HEK293 (cell line): ENCODE measurements around the gene CPLX1.

Experiments
- ZBTB17 ChIP-seq: fragments of 450-650 bp; formaldehyde crosslinking; IDR thresholded peaks from 2 replicates; pipeline ENCODE4 v1.5.1; 2016; ENCODE audit warnings: missing biosample characterization, missing genetic modification characterization
- ZBTB20 ChIP-seq: fragments of 450-650 bp; formaldehyde crosslinking; IDR thresholded peaks from 2 replicates; pipeline ENCODE4 v1.5.1; 2016; ENCODE audit warnings: missing biosample characterization, missing genetic modification characterization
- ZNF121 ChIP-seq: fragments of 450-650 bp; formaldehyde crosslinking; IDR thresholded peaks from 2 replicates; pipeline ENCODE4 v1.5.1; 2016; ENCODE audit warnings: missing biosample characterization, missing genetic modification characterization
- ZNF23 ChIP-seq: fragments of 450-650 bp; formaldehyde crosslinking; IDR thresholded peaks from 2 replicates; pipeline ENCODE4 v1.5.1; 2016; ENCODE audit warnings: missing biosample characterization, missing genetic modification characterization, borderline replicate concordance
- ZNF621 ChIP-seq: fragments of 450-650 bp; formaldehyde crosslinking; IDR thresholded peaks from 2 replicates; pipeline ENCODE4 v1.5.1; 2017; ENCODE audit warnings: missing biosample characterization, missing genetic modification characterization
- TF ChIP-seq, protein P1 (sequence below): fragments of 450-650 bp; formaldehyde crosslinking; IDR thresholded peaks from 2 replicates; pipeline ENCODE4 v1.5.1; 2016; ENCODE audit warnings: missing biosample characterization, missing genetic modification characterization
- TF ChIP-seq, protein P2 (sequence below): fragments of 450-650 bp; formaldehyde crosslinking; IDR thresholded peaks from 2 replicates; pipeline ENCODE4 v1.5.1; 2016; ENCODE audit warnings: missing biosample characterization, missing genetic modification characterization
- TF ChIP-seq, protein P3 (sequence below): fragments of 450-650 bp; formaldehyde crosslinking; IDR thresholded peaks from 2 replicates; pipeline ENCODE4 v1.5.1; 2016; ENCODE audit warnings: missing biosample characterization, missing genetic modification characterization

DNA sequence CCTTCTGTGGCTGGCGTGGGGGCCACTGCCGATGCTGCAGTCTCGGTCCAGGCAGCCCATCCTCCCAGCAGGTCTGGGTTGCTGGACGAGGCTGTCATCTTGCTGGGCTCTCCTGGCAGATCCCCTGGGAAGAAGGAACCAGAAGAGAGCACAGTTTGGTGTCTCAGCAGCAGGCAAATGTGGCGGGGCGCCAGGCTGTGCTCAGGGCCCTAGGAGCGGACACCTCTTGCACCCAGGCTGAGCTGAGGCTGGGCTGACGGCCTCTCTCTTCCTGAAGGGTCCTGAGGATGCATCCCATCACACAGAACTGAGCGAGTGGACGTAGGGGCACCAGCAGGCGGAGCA, 39.2 kb upstream of the CPLX1 start:
- no peak for TF ChIP-seq ZNF621 (tag by site-specific recombination)
- TF ChIP-seq ZNF121 = no peak
- TF ChIP-seq ZBTB20 (tag by site-specific recombination) = no peak
- TF ChIP-seq, protein P1, sequence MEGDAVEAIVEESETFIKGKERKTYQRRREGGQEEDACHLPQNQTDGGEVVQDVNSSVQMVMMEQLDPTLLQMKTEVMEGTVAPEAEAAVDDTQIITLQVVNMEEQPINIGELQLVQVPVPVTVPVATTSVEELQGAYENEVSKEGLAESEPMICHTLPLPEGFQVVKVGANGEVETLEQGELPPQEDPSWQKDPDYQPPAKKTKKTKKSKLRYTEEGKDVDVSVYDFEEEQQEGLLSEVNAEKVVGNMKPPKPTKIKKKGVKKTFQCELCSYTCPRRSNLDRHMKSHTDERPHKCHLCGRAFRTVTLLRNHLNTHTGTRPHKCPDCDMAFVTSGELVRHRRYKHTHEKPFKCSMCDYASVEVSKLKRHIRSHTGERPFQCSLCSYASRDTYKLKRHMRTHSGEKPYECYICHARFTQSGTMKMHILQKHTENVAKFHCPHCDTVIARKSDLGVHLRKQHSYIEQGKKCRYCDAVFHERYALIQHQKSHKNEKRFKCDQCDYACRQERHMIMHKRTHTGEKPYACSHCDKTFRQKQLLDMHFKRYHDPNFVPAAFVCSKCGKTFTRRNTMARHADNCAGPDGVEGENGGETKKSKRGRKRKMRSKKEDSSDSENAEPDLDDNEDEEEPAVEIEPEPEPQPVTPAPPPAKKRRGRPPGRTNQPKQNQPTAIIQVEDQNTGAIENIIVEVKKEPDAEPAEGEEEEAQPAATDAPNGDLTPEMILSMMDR (tag by site-specific recombination) = no peak
- TF ChIP-seq, protein P2, sequence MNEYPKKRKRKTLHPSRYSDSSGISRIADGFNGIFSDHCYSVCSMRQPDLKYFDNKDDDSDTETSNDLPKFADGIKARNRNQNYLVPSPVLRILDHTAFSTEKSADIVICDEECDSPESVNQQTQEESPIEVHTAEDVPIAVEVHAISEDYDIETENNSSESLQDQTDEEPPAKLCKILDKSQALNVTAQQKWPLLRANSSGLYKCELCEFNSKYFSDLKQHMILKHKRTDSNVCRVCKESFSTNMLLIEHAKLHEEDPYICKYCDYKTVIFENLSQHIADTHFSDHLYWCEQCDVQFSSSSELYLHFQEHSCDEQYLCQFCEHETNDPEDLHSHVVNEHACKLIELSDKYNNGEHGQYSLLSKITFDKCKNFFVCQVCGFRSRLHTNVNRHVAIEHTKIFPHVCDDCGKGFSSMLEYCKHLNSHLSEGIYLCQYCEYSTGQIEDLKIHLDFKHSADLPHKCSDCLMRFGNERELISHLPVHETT = no peak
- no peak for TF ChIP-seq ZNF23 (tag by site-specific recombination)
- TF ChIP-seq, protein P3, sequence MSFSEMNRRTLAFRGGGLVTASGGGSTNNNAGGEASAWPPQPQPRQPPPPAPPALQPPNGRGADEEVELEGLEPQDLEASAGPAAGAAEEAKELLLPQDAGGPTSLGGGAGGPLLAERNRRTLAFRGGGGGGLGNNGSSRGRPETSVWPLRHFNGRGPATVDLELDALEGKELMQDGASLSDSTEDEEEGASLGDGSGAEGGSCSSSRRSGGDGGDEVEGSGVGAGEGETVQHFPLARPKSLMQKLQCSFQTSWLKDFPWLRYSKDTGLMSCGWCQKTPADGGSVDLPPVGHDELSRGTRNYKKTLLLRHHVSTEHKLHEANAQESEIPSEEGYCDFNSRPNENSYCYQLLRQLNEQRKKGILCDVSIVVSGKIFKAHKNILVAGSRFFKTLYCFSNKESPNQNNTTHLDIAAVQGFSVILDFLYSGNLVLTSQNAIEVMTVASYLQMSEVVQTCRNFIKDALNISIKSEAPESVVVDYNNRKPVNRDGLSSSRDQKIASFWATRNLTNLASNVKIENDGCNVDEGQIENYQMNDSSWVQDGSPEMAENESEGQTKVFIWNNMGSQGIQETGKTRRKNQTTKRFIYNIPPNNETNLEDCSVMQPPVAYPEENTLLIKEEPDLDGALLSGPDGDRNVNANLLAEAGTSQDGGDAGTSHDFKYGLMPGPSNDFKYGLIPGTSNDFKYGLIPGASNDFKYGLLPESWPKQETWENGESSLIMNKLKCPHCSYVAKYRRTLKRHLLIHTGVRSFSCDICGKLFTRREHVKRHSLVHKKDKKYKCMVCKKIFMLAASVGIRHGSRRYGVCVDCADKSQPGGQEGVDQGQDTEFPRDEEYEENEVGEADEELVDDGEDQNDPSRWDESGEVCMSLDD (tag by site-specific recombination) = no peak
- TF ChIP-seq ZBTB17 = no peak
